D721Med (cell line): ENCODE results near the gene VSIG10.

Source experiments
- DNase-seq: peaks from one replicate; pipeline ENCODE4 v3.0.0; 2011; ENCODE audit warnings: low spot score; ENCODE audit not compliant: insufficient read length
- FAIRE-seq: peaks from 2 replicates; lab custom pipeline; 2011; peaks lifted over from hg19 to GRCh38; lab: Jason Lieb, UNC
- CTCF ChIP-seq: IDR thresholded peaks from 2 replicates; pipeline ENCODE4 v1.5.1; 2012; ENCODE audit warnings: mild to moderate bottlenecking, control low read depth; ENCODE audit not compliant: insufficient read depth; ENCODE audit errors: missing control alignments

VSIG10 gene

GRCh38 chr12:118052324-118053070 lies 51.3 kb downstream of the VSIG10 start:
- FAIRE-seq = no peak
- TF ChIP-seq CTCF = no peak
- DNase-seq = no peak

- FAIRE-seq (no peak), DNase-seq (no peak)
- no peak for TF ChIP-seq CTCF
Measured at GRCh38 chr12:118050972-118051910, 52.6 kb downstream of the VSIG10 start.

- FAIRE-seq (no peak), DNase-seq (no peak)
- TF ChIP-seq CTCF = no peak
Measured at GRCh38 chr12:118046430-118046829, 57.4 kb downstream of the VSIG10 start.

GRCh38 chr12:118044577-118044976 lies 59.2 kb downstream of the VSIG10 start:
- TF ChIP-seq CTCF = no peak
- DNase-seq = no peak
- FAIRE-seq = no peak

GRCh38 chr12:118044075-118044474 lies 59.7 kb downstream of the VSIG10 start:
- no peak for TF ChIP-seq CTCF
- FAIRE-seq = no peak
- no peak for DNase-seq

- TF ChIP-seq CTCF = no peak
- DNase-seq (no peak), FAIRE-seq (no peak)
Measured at GRCh38 chr12:118042091-118042490, 61.7 kb downstream of the VSIG10 start.
